GM19463 (cell line): ENCODE measurements around the gene ADM2.
"Not testable (repeated sequence)": the region's sequence is repeated elsewhere in the genome, so short reads cannot be mapped to it uniquely, and the experiment has no call there.

Experiments used
- ATAC-seq: cut with Tn5 transposase; IDR thresholded peaks from one replicate; pipeline ENCODE4 v1.9.1; 2021; ENCODE audit warnings: mild to moderate bottlenecking, moderate library complexity; ENCODE audit not compliant: unreplicated experiment

ADM2 gene

DNA sequence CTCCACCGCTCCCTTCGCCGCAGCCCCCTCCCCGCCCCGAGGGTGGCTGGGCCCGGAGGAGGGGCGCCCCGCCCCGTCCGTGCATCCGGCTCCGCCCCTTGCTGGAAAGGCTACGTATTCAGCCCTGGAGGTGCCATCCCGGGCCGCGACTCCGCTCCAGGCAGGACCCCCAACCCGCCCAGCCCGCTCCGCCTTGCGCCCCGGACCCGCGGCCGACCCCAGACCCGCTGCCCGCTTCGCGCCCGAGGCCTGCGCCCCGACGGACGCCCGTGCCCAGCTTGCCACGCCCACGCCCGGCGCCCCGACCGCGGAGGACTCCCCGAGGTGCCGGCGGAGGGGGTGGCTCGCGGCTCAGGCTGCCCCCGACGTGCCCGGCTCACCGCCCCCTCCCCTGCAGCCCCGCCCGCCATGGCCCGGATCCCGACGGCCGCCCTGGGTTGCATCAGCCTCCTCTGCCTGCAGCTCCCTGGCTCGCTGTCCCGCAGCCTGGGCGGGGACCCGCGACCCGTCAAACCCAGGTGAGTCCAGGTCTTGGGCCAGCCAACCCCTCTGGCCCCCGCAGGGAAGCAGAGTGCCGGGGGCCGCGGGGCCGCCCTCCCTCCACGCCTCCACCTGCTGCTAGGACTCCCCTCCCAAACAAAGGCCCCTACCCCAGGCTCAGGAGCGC is at the start of gene ADM2:
ADM2 (plus strand) TSS at position 104 of the 667 bp plus-strand sequence; CDS start at position 409, 305 bp downstream.
- ATAC-seq = no peak

DNA sequence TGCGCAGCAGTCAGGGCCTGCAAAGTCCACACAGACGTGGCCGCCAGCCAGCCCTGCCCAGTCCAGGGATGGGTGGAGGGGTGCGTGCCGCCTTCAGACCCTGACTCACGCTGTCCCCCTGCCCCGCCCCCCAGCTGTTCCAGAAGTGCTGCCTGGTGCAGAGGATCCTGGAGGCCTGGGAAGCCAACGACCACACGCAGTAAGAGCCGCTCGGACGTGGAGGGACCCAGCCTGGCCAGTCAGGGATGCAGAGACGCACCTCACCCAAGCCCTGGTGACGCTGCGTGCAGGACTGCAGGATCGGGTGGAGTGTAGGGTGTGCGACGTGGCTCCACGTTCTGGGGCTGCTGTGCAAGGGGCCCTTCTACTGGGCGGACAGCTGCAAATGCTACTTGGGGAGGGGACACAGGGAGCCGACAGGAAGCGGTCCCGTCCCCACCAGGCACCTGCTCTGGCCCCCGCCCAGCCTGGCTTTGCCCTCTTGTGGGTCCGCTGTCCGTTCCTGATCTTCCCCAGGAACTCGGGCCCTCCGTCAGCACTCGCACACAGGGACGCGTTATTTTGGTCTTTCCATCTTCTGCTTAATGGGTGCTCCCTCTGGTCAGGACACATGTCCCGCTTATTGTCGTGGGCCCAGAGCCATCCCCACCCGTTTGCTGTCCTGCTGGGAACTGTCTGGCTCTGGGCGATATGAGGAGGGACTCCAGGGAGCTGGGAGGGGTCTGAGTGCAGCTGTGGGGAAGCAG is 49.0 kb upstream of the ADM2 start:
- ATAC-seq = no peak

DNA sequence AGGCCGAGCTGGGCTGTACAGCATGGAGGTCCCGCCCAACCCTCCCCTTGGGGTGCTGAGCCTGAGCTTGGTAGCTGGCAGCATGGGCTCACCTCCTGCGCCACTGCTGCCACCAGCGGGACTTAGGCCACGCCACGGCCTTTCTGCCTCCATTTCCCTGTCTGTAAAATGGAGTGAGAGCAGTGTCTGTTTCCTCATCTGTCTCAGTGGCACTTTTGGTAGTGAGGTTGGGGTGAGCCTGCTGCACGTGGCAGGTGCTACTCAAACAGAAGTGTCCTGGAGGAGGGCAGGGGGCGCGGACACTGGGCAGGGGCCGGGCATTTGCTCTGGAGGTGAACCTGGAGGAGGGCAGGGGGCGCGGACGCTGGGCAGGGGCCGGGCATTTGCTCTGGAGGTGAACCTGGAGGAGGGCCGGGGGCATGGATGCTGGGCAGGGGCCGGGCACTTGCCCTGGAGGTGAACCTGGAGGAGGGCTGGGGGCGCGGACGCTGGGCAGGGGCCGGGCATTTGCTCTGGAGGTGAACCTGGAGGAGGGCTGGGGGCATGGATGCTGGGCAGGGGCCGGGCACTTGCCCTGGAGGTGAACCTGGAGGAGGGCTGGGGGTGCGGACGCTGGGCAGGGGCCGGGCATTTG is 48.3 kb upstream of the ADM2 start:
- ATAC-seq = not testable (repeated sequence)

DNA sequence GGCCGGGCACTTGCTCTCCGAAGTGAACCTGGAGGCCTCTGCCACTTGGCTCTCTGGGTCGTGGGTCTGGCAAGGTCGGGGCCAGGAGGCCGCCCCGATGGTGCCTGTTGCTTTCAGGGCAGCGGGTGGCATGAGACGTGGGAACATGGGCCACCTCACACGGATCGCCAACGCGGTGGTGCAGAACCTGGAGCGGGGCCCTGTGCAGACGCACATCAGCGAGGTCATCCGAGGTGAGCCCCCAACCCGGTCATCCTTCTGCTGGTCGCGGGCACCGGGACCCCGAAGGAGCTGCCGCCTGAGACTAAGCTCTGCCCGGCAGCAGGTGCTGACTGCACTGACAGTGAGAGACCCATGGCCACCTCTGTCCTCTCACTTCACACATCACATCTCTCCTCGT is 46.5 kb upstream of the ADM2 start:
- no peak for ATAC-seq

DNA sequence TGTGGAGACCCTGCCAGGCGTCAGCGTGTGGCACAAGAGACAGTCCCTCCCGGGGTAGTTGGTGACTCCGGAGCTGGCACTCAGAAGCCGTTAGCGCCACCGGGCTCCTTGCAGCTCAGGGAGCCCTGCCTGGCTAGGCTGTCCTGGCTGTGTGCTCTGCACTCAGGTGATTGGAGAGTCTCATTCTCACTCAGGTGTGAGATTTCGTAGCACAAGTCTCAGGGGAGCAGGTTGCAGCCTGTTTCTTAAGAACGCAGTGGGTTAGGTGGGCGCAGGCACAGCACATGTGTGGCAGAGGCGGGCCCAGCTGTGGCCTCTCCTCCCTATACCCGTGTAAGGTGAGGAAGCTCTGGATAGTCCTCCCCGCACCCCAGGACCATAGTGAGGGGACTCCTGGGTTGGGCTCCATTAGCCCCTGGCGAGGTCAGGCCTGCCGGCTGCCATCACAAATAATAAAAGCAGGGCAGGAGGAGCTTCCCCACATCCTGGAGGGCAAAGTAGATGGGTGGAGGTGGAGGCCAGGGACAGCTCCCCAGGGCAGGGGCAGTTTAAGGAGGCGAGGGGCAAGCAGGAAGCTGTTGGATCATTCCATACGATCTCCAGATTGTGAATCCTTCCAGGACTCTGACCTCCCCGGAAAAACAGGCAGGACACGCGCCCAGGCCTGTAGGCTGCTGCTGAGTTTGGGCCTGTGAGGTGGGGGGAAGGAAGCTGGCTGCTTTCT is 45.9 kb upstream of the ADM2 start:
- no peak for ATAC-seq

GRCh38 chr22:50436015-50436830 is 45.1 kb upstream of the ADM2 start:
- no peak for ATAC-seq

- no peak for ATAC-seq
Measured at GRCh38 chr22:50436841-50437341, 44.5 kb upstream of the ADM2 start.

- ATAC-seq = no peak
Measured at GRCh38 chr22:50437511-50438304, 43.6 kb upstream of the ADM2 start.

DNA sequence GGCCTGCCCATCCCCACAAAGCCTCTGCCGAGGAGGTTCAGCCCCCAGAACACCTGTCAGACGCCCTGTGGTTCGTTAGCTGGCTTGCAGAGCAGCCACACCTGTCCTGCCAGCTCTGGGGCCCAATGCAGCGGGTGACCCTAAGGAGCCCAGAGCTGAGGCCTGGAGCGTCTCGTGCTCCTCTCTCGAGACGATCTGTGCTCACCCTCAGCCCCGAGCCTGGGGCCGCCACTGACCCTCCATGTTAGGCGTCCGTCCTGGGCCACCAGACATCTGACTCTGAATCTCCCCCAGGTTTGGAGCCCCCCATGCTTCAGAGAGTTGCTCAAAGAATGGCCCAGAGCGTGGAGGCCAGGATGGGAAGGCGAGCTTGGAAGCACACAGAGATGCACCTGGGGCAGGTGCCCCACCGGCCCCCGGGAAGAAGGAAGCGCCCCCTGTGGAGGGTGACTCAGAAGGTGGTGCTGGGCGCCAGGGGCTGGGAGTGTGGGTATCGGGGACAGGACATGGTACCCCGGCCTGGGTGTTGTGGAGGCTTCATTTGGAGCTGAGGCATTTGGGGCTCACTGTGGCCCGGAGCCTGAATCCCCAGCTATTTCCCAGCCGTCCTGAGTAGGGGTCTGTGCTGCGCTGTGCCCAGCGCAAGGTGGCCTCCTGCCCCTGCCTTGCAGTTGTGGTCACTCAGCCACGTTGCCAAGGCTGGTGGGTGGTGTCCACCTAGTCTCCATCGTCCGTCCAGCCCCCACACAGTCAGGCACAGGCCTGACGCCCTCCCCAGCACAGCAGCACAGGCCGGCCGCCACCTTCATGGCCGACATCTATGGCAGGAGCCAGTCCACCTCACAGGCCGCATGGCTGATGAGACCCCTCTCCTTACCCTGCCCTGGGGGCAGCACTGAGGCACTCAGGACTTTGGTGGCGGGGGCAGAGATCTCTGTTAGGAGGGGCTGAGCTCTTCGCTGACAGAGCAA is 42.8 kb upstream of the ADM2 start:
- ATAC-seq = no peak

DNA sequence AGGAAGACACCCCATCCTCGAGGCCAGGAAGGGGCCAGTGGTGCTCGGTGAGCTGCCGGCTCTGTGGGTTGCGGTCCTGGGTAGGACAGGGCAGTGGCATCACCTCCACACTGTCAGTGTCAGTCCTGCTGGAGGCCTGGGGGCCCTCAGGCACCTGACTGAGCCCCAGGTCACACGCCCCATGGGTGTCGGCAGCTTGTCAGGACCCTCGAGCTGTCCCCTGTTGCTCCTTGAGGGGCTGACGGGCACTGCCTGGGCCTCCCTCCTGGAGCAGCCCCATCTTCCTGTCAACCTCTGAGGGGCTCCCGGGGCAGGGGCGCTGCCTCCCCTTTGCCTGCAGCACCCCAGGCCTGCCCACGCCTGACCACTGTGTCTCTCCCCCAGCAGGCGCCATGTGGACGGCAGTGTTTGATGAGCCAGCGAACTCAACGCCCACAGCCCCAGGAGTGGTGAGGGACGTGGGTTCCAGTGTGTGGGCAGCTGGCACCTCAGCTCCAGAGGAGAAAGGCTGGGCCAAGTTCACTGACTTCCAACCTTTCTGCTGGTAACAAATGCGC is 42.0 kb upstream of the ADM2 start:
- ATAC-seq = no peak

DNA sequence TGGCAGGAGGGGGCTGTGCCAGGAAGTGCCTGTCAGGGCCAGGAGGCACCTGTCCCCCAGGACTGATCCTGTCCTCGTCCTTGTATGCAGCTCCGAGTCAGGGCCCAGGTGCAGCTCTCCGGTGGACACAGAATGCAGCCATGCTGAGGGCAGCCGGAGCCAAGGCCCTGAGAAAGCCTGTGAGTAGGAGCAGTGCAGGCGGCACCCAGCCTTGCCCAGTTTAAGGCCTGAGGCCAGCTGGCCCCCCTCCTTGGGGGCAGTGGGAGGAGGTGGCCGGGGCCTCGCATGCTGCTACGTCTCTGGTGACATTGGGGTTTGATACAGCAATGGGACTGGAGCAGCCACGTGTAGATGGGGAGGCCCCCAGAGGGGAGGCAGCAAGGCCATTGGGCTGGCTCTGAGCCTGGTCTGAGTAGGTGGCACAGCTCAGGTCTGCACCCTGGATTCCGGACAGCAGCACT is 41.4 kb upstream of the ADM2 start:
- no peak for ATAC-seq

- ATAC-seq = no peak
Measured at GRCh38 chr22:50440544-50441249, 40.6 kb upstream of the ADM2 start.

GRCh38 chr22:50441428-50441993 is 39.8 kb upstream of the ADM2 start:
- ATAC-seq = no peak

GRCh38 chr22:50443197-50443596 is 38.1 kb upstream of the ADM2 start:
- ATAC-seq = no peak

GRCh38 chr22:50443801-50444625 is 37.3 kb upstream of the ADM2 start:
- ATAC-seq = no peak

DNA sequence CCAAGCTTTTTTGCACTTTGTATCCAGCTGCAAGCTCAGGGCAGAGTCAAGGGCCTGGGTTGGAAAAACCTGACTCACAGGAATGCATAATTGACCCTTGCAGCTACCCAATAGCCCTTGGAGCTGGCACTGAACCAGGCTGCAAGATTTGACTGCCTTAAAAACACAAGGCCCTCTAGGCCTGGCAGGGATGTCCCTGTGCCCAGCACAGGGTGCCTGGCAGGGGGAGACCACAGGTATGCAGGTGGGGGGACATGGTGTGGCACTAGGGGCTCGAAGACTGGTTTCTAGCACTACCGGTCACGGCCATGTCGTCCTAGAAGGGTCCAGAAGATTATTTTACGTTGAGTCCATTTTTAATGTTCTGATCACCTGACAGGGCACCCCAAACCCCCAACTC is 36.7 kb upstream of the ADM2 start:
- no peak for ATAC-seq
